ENCODE data around the gene SKP1. TPM values are rescaled to one million over a fixed set of nuclear protein-coding genes. Genes with fewer than 3 reads are reported as not detected.
A peak's percentile ranks its signal among the peaks of the same experiment; 100 is the strongest.
"Not testable (repeated sequence)": the region's sequence is repeated elsewhere in the genome, so short reads cannot be mapped to it uniquely, and the experiment has no call there.

The SKP1 gene
- total RNA-seq, 1 donor from 2014 or later: 155 TPM

DNA sequence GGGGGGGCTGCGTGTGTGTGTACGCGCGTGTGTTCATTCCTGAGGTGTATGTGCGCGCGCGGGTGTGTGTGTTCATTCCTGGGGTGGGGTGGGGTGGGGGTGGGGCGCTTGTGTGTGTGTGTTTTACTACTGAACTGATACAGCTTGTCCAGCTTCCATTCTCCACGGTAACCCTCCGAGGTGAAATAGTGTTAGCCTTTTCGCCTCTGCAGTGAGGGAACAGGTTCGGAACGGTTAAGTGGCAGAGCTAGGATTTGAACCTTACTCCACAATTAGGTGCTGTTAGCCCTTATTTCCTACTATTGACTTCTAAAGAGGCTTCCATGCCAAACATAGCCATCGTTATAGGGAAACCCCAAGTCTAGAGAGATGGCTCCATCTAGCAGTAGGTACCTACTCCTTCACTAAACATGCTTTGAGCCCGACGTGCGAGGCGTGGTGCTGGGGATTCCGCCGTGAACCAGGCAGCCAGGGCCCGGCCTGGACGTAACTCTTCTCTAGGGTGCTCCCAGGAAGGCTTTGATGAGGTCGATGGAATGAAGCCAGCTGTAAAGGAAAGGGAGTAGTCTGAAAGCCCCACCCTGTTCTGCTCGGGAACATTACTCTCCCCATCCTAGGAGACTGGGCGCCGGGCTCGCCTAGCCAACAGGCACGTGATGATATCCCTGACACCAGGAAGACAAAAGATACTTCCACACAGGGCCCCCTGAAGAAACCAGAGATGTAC is 782 bp upstream of the SKP1 start:
- DNase-seq: peak; percentile 64

DNA sequence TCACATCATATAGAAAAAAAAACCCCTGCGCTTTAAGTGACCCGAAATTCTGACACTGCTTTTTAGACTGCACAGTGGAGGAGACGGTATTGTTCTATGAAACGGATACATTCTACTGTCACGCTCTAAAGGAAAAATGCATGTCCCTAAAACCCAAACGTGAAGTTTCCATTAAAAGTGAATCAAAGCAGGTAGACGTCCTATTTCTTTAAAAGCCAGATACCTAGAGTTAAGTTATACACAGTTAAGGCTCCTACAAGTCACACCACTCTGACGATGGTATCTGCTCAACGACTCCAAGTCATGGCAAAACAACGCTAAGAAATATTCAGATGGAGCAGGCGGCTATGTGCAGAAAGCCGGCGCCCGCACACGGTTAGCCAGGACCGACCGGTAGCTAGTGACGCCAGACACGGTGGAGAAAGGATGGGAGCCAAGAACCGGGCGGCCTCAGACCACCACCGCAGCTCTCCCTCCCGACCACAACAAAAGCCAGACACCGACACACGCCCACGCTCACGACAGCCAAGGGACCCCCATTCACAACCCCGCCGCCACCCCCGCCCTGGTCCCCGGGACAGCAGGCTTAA is 734 bp downstream of the SKP1 start:
- DNase-seq: no peak

DNA sequence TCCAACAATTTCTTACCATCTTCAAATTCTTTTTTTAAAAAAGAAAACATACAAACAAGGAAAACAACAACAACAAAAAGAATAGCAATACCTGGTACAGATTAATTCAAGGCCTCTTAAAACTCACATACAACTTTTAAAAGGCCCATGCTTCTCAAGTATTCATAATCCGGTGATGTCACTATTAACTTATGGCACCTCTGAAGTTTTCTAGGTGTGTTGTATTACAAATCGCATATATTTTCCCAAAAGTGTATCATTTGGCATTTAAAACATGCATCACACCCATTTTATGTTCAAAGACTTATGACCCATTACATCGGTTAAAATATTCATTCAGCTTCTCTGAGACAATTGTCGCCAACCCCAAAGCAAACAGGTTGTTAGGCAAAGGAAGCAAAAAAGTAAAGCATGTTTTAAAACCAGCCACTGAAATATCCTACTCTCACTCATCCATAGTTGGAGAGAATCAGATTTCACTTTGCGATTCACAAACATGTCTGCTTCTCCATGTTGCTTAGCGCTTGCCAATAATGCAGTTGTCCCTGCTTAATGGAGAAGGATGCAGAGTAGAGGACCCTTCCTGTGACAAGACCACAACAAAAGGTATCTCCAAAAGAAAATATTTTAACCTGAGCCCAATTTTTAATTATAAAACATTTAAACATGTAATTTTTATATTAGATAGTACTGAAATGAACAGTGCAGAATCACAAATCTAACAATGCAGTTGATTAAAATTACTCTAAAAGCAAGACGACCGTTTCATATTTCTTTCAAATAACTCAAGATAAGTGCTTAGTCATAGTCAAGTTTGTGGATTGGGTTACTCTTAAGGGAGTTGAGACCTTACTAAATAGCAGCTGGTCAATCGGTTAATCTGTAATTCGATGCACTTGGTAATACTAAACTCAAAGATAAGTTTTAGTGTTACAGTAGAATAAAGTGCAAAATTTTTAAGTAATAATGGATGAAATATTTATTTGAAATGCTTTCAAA is 1.6 kb downstream of the SKP1 start:
- DNase-seq: peak; percentile 60

DNA sequence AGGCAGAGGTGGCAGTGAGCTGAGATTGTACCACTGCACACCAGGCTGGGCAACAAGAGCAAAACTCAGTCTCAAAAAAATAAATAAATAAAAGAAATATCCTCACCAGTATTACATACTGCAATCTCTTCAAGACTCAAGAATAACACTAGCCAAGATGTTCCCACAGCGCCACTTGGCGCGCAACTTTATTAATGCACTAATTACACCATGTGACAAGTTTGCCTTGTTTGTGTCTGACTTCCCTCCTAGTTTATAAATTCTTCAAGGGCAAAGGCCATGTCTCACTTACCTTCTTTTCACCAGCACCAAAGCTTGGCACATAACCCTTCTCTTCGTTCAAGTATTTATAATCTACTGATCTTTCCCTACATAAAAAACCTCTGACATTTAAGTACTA is 4.8 kb downstream of the SKP1 start:
- no peak for DNase-seq

DNA sequence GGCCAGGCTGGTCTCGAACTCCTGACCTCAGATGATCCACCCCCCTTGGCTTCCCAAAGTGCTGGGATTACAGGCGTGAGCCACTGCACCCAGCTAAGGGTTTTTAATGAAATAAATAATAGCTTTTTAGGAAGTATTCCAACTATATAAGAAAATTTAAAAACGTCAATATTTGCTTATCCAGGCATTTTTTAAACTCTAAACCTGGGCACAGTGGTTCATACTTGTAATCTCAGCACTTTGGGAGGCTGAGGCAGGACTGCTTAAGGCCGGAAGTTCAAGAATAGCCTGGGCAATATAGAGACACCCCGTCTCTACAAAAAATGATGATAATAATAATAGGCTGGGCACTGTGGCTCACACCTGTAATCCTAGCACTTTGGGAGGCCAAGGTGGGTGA is 14.2 kb downstream of the SKP1 start:
- no peak for DNase-seq

DNA sequence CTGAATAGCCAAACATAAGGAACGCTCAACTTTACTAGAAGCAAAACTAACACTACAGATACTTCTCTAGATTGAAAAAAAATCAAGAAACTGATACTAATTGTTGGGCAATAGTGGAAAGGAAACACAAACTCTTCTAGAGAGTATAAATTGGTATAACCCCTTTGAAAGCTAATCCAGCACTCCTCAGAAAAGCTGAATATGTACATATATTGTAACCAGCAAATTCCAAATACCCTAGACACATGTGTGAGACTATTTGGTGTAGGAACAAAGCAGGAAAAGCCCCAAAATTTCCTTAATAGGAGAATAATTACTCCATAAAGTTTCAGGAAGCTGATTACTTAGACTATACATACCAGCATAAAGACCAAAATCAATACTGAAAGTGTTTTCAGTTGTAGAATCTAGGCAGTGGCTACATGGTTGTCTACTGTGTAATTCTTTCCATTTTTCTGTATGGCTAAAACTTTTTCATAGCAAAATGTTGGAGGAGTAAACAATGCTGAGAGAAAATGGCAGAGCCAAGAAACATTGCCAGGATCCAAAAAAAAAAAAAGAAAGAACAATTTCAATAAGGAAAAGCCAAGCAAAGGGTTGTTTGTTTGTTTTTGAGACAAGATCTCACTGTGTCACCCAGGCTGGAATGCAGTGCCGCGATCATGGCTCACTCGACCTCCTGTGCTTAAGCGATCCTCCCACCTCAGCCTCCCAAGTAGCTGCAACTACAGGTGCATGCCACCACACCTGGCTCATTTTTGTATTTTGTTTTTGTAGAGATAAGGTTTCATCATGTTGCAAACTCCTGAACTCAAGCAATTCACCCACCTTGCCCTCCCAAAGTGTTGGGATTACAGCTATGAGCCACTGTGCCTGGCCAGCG is 15.0 kb downstream of the SKP1 start:
- no peak for DNase-seq

DNA sequence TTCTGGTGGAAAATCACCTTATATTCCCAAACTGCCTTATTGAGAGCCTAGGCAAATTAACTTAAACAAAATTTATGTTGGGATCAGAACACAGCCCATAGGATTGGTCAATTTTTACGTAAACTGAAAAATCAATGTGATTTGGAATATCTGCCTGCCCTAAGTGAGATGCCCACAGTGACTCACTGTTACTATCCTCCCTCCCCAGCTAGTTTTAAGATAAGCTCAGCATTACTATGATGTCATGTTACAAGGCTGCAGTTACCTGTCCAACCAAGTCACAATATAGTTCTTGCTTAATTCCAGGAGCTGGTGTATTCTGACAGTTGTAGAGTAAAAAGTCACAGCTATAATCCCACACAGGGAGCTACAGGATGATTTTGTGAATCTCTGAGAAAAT is 23.1 kb downstream of the SKP1 start:
- no peak for DNase-seq

DNA sequence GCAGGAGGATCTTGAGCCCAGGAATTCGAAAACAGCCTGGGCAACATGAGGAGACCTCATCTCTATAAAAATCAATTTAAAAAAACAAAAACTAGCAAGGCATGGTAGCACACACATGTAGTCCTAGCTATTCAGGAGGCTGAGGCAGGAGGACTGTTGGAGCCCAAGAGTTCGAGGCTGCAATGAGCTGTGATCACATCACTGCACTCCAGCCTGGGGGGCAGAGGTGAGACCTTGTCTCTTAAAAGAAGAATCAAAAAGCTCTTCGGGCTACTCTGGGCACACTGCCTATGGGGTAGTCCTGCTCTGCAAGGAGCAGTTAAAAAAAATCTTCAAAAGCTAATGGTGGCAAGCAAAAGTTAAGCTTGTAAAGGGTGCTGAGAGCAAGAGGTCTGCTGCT is 23.5 kb downstream of the SKP1 start:
- no peak for DNase-seq

DNA sequence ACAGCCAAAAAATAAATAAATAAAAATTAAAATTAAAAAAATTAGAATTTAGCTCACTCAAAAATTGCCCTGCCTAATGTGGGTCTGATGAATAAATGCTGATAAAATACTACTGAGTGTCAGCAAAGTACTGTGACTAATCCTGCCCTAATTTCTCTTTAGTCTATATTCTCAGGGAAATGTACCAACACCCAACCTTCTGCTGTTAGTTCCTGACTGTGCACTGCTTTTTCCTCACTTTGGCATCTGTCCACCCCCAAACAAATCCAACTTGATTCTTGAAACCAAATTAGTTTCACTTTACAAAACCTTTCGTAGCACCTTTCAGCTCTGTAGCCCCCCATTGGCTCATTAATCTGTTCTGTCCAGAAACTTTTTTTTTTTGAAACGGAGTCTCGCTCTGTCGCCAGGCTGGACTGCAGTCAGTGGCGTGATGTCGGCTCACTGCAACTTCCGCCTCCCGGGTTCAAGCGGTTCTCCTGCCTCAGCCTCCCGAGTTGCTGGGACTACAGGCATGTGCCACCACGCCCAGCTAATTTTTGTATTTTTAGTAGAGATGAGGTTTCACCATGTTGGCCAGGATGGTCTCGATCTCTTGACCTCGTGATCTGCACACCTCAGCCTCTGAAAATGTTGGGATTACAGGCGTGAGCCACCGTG is 24.4 kb downstream of the SKP1 start:
- not testable (repeated sequence) for DNase-seq

DNA sequence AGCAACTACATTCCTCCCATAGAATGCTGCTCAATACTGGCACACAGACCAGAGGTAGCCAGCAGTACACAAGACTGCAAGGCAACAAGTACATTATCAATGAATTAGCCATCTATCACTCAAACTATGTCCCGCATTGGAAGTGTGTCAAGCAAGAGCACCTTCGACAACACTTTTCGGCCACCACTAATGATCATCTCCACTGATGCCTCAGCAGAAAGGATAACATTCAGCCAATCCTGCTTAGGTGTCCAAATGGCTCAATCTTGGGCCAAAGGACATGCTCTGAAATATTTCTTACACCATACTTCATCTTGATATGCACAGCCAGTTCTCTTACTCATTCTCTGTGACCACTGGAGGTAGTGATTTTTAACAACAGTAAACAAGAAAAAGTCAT is 25.0 kb downstream of the SKP1 start:
- no peak for DNase-seq

DNA sequence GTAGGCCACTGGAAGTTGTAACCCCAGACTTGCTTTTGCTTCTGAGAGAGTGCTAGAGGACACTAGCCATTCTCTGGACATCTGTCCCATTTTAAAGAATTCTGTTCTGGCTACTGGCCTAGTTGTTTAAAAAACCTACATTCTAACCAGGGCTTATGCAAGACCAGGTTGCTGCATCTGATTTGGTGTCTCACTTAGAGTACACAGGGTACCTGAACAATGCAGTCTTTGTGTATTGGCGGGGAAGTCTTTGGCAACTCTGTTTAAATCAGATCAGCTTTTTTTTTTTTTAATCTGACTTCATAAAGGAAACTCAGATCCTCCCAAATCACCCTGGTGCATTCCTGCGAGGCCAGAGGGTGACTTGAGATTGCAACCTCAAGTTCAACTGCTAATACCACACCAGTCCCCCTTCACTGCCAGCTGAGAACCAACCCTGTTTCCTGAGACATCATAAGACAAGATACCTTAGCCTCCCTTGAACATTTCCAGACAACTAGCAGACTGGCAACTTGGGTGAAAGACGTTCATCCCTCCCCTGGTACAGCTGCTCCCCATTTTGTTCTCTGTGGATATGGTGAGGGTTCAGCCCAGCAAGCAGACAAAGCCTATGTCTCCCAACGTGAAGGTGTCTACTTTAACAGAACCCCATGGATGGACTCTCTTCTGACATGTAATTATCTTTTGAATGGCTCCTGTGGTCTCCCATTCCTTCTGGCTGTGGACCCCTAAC is 27.0 kb downstream of the SKP1 start:
- no peak for DNase-seq

DNA sequence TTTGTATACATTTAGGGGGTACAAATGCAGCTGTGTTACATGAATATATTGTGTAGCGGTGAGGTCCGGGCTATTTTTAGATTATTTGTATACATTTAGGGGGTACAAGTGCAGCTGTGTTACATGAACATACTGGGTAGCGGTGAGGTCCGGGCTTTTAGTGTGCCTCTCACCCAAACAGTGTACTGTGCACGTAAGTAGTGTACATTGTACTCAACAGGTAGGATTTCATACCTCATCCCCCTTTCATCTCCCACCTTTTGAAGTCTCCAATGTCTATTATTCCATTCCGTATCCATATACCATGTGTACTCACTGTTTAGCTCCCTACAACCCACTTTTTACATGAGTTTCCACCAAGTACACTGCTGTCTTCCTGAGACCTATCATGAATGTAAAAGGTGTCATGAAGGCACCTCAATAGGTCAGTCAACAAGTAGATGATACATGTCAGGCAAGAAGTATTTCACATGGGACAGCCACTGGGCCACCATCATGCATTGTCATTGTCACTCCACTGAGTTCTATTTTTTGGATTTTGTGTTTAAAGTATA is 27.7 kb downstream of the SKP1 start:
- no peak for DNase-seq

DNA sequence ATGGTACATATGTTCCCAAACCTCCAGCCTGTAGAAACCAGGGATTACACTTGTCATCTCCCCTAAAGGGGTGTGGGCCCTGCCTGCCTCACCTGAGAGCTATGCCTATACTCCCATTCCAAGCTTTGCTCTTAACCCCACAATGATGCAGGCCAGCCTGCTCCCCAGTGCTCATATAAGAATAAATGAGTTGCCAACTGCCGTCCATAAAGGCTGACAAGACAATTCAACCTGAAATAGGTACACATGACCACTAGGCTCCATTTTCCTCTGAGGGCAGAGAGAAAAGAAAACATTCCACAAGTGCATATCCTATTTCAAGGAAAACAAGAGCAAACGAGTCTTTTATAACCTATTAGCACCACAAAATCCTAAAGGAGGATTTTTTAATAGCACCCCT is 28.4 kb downstream of the SKP1 start:
- DNase-seq: no peak

DNA sequence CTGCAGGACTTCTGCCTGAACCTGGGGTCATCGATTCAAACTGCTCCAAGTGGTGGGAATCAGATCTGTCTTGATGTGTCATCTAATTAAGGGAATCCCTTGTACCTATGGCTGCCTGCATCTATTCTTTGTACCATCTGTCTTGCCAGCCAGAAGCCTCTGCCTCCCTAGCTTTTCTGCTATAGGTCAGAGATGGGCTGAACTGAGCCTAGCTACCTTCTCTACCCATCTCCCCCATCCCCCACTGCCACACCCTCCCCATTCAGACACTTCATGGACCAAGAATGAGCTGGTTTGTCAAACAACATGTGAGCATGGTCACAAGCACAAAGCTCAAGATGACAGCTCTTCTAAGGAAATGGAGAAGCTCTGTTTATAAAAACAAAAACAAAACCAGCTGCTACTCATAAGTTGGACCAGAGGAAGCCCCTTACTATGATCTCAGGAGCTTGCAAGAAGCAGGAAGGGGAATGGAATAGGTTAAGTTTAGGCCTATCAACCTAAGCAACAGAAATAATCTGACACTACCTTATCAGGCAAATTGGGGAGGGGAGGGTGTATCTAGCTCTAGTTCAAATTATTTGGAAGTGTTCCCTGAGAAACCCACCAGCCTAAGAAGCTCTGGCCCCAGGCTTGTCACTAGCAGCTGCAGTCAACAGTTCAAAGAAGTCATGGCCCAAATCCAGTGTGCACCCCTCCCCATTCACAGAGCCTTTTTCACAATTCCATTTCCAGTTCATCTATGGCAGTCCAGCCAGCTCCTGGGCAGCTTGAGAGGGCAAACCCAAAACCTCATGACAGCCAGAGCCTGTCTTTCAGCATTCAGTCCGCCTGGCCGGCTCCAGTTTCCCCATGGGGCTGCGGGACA is 29.9 kb downstream of the SKP1 start:
- no peak for DNase-seq

DNA sequence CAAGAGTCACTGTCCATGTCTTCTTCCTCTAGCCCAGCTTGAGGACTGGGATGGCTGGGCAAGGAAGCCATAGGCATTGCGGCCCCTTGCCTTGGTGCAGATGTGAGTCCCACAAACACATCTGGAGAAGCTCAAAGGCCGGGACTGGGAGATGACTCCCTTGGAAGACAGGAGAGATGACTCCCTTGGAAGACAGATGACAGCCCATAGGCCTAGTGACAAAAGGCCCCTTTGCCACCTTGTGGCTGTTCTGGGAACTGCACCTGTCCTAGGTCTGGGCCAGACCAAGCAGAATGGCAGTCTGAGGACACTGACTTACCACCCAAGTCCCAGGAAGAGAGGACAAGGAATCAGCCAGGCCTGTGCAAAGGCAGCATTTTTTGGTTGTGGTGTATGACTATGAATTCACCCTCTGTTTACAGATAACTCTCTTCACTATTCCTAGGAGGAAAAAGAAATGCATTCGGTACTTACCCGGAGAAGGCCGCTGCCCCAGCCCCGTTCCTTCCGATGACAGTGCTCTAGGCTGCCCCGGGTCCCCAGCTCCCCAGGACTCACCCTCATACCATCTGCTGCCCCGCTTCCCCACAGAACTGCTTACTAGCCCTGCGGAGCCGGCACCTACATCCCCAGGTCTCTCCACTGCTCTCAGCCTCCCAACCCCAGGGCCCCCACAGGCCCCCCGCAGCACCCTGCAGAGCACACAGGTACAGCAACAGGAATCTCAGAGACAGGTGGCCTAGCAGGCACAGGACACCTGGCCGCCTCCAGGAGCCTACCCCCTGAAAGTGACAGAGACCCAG is 30.8 kb downstream of the SKP1 start:
- DNase-seq: no peak

DNA sequence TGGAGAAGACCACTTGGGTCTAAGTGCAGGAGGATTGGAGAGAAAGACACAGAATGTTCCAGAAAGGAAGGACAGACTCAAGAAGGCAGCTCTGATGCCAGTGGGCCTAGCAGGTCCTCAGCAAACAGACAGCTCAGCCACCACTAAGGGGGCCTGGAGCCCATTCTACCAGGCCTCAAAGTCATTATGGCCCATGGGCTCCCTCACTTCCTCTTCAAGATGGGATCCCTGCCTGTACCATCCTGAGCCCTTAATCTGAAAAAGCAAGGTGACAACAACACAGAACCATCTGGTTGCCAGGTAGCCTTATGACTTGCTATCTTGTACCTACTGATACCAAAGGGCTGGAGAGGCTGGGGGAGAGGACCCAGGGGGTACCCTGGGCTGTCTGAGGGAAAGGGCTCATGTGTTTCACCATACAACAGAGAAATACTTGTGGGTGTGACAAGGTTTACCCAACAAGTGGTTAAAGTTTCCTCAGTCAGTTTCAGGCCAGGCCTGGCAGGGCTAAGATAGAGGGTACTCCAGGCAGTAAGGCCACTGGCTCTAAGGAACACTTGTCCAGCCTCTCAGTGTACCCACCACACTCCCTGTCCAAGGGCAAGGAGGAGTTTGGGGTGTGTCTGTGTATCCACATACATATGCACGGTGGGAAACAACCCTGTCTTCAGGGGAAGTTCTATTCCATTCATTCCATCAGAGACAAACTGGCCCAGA is 31.6 kb downstream of the SKP1 start:
- DNase-seq: no peak
